GM12891 (cell line): ENCODE measurements around the gene DYSF.

Experiments used
- PAX5 ChIP-seq: IDR thresholded peaks from 2 replicates; pipeline ENCODE4 v1.6.1; 2011; ENCODE audit warnings: low read length, moderate library complexity, mild to moderate bottlenecking; ENCODE audit not compliant: insufficient read depth, severe bottlenecking
- POLR2A ChIP-seq: IDR thresholded peaks from 2 replicates; pipeline ENCODE4 v1.6.1; 2011; ENCODE audit warnings: low read depth, low read length, control low read depth
- POLR2AphosphoS5 ChIP-seq: IDR thresholded peaks from 2 replicates; pipeline ENCODE4 v1.6.1; 2011; ENCODE audit warnings: low read depth, low read length, control low read depth
- SPI1 ChIP-seq: IDR thresholded peaks from 2 replicates; pipeline ENCODE4 v1.6.1; 2011; ENCODE audit warnings: low read depth, low read length, control low read depth
- TAF1 ChIP-seq: IDR thresholded peaks from 2 replicates; pipeline ENCODE4 v1.6.1; 2011; ENCODE audit warnings: low read depth, low read length, control low read depth

DNA sequence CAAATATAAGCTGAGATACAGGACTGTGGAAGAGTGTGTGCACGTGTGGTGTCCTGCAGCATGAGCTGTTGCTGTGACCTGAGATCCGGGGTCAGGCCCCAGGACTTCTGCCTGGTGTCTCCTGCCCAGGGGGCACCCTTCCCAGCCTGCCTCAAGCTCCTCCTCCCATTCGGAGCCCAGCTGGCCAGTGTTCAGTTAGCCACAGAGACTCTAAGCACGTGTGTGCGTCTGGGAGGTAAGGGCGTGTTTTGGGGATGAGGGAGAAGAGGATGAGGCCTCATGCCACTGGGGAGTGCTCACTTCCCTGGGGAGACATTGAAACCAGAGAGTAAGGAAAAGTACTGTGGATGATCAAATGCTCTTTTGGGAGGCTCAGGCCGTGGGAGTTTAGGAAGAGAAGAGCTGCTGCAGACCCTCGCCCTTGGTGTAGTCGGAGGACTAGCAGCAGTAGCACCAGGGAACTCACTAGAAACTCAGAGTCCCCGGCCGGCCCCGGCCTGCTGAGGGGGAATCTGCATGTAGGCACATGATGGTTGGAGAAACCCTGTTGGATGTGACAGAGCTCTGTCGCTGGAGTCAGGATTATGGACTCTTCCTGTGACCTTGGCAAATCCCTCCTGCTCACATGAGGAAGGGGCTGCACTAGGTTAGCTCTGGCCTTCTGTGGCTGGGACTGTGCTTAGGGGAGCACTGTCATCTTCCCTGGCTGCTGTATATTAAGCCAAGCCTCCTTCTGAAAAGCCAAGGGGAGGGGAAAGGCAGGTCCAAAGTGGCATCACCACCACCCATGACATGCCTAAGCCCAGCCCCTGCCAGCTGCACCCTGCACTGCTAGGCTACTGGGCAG lies 231.1 kb downstream of the DYSF start:
- no peak for TF ChIP-seq TAF1
- no peak for TF ChIP-seq POLR2A
- no peak for TF ChIP-seq POLR2AphosphoS5
- no peak for TF ChIP-seq SPI1
- no peak for TF ChIP-seq PAX5
